Esophagus muscularis mucosa (tissue), 3 donors: Measurements from ENCODE around the gene LRRC4B.
"Not testable (repeated sequence)": the region's sequence is repeated elsewhere in the genome, so short reads cannot be mapped to it uniquely, and the experiment has no call there.

Experiments
- CTCF ChIP-seq, 3 experiments: fragments of 200-600 bp in 2 of 3; fragments of 450-650 bp in 1 of 3; sonication (generic) in 2 of 3; IDR thresholded peaks; one replicate each; pipeline ENCODE4 v1.5.1; 2017 to 2019; ENCODE audit warnings: antibody characterized with exemption in 3 of 3, mild to moderate bottlenecking in 2 of 3, moderate library complexity in 1 of 3
- POLR2A ChIP-seq: fragments of 450-650 bp; IDR thresholded peaks from one replicate; pipeline ENCODE4 v1.6.1; 2017; ENCODE audit warnings: antibody characterized with exemption, moderate library complexity, mild to moderate bottlenecking, low read depth
- POLR2AphosphoS5 ChIP-seq, 2 donors: sonication (generic); formaldehyde crosslinking; IDR thresholded peaks; one replicate each; pipeline ENCODE4 v1.6.1; 2017; ENCODE audit warnings: antibody characterized with exemption in 2 of 2

- TF ChIP-seq CTCF (IDR thresholded peaks at IDR 0.05); POLR2A; POLR2AphosphoS5 (IDR thresholded peaks at IDR 0.05): not testable (repeated sequence)
Observed at GRCh38 chr19:50612504-50613404, 44.5 kb upstream of the LRRC4B start.
